Tibial nerve (tissue), 3 donors: ENCODE data around the gene HAGHL.
"Not testable (repeated sequence)": the region's sequence is repeated elsewhere in the genome, so short reads cannot be mapped to it uniquely, and the experiment has no call there.

Source experiments
- POLR2A ChIP-seq, 2 donors: fragments of 450-650 bp; IDR thresholded peaks; one replicate each; pipeline ENCODE4 v1.6.1; 2017; ENCODE audit warnings: antibody characterized with exemption in 2 of 2, mild to moderate bottlenecking in 2 of 2, moderate library complexity in 2 of 2
- TF ChIP-seq, protein P1 (sequence below), 5 experiments: fragments of 200-600 bp in 3 of 5; fragments of 450-650 bp in 2 of 5; sonication (generic) in 3 of 5; IDR thresholded peaks; one replicate each; pipeline ENCODE4 v1.5.1; 2016 to 2019; ENCODE audit warnings: antibody characterized with exemption in 5 of 5, mild to moderate bottlenecking in 3 of 5, moderate library complexity in 2 of 5

- not testable (repeated sequence) for TF ChIP-seq POLR2A (IDR thresholded peaks at IDR 0.05)
- TF ChIP-seq, protein P1, sequence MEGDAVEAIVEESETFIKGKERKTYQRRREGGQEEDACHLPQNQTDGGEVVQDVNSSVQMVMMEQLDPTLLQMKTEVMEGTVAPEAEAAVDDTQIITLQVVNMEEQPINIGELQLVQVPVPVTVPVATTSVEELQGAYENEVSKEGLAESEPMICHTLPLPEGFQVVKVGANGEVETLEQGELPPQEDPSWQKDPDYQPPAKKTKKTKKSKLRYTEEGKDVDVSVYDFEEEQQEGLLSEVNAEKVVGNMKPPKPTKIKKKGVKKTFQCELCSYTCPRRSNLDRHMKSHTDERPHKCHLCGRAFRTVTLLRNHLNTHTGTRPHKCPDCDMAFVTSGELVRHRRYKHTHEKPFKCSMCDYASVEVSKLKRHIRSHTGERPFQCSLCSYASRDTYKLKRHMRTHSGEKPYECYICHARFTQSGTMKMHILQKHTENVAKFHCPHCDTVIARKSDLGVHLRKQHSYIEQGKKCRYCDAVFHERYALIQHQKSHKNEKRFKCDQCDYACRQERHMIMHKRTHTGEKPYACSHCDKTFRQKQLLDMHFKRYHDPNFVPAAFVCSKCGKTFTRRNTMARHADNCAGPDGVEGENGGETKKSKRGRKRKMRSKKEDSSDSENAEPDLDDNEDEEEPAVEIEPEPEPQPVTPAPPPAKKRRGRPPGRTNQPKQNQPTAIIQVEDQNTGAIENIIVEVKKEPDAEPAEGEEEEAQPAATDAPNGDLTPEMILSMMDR (IDR thresholded peaks at IDR 0.05): not testable (repeated sequence)
Measured at GRCh38 chr16:742894-743293, 16.0 kb downstream of the HAGHL start.
